RKO (cell line): Measurements from ENCODE around the gene GSTO1.

Source experiments
- DNase-seq: peaks from one replicate; pipeline ENCODE4 v3.0.0-alpha.2; 2016; ENCODE audit warnings: low spot score

Gene GSTO1

GRCh38 chr10:104304927-104305326 is 50.2 kb downstream of the GSTO1 start:
- DNase-seq, result no peak

GRCh38 chr10:104306897-104307296 is 52.2 kb downstream of the GSTO1 start:
- no peak for DNase-seq

- no peak for DNase-seq
Measured at GRCh38 chr10:104307576-104308438, 53.1 kb downstream of the GSTO1 start.

- DNase-seq, result no peak
Measured at GRCh38 chr10:104308439-104308903, 53.8 kb downstream of the GSTO1 start.

- no peak for DNase-seq
Measured at GRCh38 chr10:104309980-104310978, 55.6 kb downstream of the GSTO1 start.

- DNase-seq, result no peak
Measured at GRCh38 chr10:104311184-104311720, 56.6 kb downstream of the GSTO1 start.

GRCh38 chr10:104314591-104315485 is 60.1 kb downstream of the GSTO1 start:
- DNase-seq, result no peak

GRCh38 chr10:104315486-104315921 is 60.8 kb downstream of the GSTO1 start:
- no peak for DNase-seq

GRCh38 chr10:104316321-104317099 is 61.8 kb downstream of the GSTO1 start:
- DNase-seq, result no peak
